Liver (tissue), 3 donors: Measurements from ENCODE around the gene MTMR10.

Source experiments
- ATF3 ChIP-seq: IDR thresholded peaks from 2 replicates; pipeline ENCODE4 v1.6.1; 2016; ENCODE audit warnings: antibody characterized with exemption
- CTCF ChIP-seq: fragments of 150-350 bp; IDR thresholded peaks from 2 replicates; pipeline ENCODE4 v1.5.1; 2017; ENCODE audit warnings: improper control_type of control experiment, low read depth, low read length; ENCODE audit not compliant: missing input control
- EGR1 ChIP-seq, 2 donors: IDR thresholded peaks; 2 replicates each; pipeline ENCODE4 v1.6.1; 2016 to 2018; ENCODE audit warnings: antibody characterized with exemption in 2 of 2, low read depth in 2 of 2
- JUND ChIP-seq, 2 donors: IDR thresholded peaks; 2 replicates each; pipeline ENCODE4 v1.6.1; 2016; ENCODE audit warnings: antibody characterized with exemption in 2 of 2
- REST ChIP-seq: IDR thresholded peaks from 2 replicates; pipeline ENCODE4 v1.6.1; 2016; ENCODE audit warnings: antibody characterized with exemption, mild to moderate bottlenecking
- RXRA ChIP-seq, 2 donors: IDR thresholded peaks; 2 replicates each; pipeline ENCODE4 v1.6.1; 2017 to 2018; ENCODE audit warnings: antibody characterized with exemption in 2 of 2, mild to moderate bottlenecking in 1 of 2
- YY1 ChIP-seq: IDR thresholded peaks from 2 replicates; pipeline ENCODE4 v1.6.1; 2016; ENCODE audit warnings: antibody characterized with exemption, mild to moderate bottlenecking
- donor health status: healthy.
- donor health status: healthy.

- TF ChIP-seq ATF3: no peak
- TF ChIP-seq CTCF: no peak
- TF ChIP-seq EGR1 (IDR thresholded peaks at IDR 0.05; ENCODE audit: low read depth in 2 of 2): no peak
- TF ChIP-seq REST: no peak
- TF ChIP-seq YY1: no peak
- TF ChIP-seq JUND (IDR thresholded peaks at IDR 0.05): no peak
- TF ChIP-seq RXRA (IDR thresholded peaks at IDR 0.05): no peak
These were observed 48.5 kb upstream of the MTMR10 start for GRCh38 chr15:31039961-31040360.
